BE2C (cell line): ENCODE data around the gene PHACTR1.

Source experiments
- DNase-seq: peaks from one replicate; pipeline ENCODE4 v3.0.0-alpha.2; 2020
- H3K27me3 ChIP-seq: fragments of 250-450 bp; sonication (Bioruptor Pico); 2 replicates; pipeline ENCODE4 v1.5.1; 2020; ENCODE audit warnings: mild to moderate bottlenecking
- H3K36me3 ChIP-seq: fragments of 250-450 bp; sonication (Bioruptor Pico); 2 replicates; pipeline ENCODE4 v1.5.1; 2020; ENCODE audit warnings: mild to moderate bottlenecking
- H3K4me1 ChIP-seq: fragments of 250-450 bp; sonication (Bioruptor Pico); 2 replicates; pipeline ENCODE4 v1.5.1; 2020
- H3K4me3 ChIP-seq: 2 replicates; pipeline ENCODE4 v1.5.1; 2011; ENCODE audit warnings: low read depth, low read length
- H3K9me3 ChIP-seq: fragments of 250-450 bp; sonication (Bioruptor Pico); 2 replicates; pipeline ENCODE4 v1.5.1; 2020
- TF ChIP-seq, protein P1 (sequence below): IDR thresholded peaks from 2 replicates; pipeline ENCODE4 v1.5.1; 2012; ENCODE audit warnings: mild to moderate bottlenecking, low read depth, low read length

Gene PHACTR1

DNA sequence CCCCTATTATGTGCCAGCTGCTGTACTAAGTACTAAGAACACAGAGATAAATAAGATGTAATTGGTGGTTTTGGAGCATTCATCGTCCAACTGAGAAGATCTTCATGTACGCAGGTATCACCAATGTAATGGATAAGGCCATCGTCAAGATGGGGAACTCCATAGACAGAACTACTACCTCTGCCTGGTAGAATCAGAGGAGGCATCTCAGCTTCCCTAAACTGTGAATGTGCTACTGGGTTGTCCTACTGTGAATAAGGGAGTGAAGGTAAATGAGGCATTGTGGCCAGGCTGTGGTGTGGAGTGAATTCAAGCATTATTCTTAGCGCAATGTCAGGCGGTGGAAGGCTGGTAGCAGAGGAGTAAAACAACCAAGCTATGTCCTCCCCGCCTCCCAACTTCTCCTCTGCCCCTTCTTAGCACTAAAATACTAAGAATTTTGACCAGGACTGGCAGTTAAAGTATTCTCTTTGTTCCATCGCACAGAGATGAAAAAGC, 543.6 kb downstream of the PHACTR1 start:
- Histone ChIP-seq H3K36me3 (no peaks in the 10 kb centered on the region), H3K27me3 (no peaks in the 10 kb centered on the region), H3K4me3 (no peak overlapping the region), H3K4me1 (no peaks in the 10 kb centered on the region), H3K9me3 (no peaks in the 10 kb centered on the region)
- TF ChIP-seq, protein P1, sequence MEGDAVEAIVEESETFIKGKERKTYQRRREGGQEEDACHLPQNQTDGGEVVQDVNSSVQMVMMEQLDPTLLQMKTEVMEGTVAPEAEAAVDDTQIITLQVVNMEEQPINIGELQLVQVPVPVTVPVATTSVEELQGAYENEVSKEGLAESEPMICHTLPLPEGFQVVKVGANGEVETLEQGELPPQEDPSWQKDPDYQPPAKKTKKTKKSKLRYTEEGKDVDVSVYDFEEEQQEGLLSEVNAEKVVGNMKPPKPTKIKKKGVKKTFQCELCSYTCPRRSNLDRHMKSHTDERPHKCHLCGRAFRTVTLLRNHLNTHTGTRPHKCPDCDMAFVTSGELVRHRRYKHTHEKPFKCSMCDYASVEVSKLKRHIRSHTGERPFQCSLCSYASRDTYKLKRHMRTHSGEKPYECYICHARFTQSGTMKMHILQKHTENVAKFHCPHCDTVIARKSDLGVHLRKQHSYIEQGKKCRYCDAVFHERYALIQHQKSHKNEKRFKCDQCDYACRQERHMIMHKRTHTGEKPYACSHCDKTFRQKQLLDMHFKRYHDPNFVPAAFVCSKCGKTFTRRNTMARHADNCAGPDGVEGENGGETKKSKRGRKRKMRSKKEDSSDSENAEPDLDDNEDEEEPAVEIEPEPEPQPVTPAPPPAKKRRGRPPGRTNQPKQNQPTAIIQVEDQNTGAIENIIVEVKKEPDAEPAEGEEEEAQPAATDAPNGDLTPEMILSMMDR = no peak
- no peak for DNase-seq

DNA sequence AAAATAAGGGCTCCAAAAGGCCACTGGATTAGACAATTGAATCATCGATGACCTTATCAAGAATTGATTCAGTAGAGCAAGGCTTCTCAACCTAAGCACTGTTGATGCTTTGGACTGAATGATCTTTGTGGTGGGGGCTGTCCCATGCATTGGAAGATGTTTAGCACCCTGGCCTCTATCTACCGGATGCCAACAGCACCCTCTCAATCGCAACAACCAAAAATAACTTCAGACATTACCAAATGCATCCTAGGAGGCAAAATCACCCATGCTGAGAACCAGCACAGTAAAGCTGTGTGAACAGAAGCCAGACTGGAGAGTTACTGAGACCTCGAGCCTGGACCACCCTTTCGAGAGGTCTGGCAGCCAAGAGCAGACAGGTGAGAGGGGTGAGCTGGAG, 544.3 kb downstream of the PHACTR1 start:
- TF ChIP-seq, protein P1 = no peak

DNA sequence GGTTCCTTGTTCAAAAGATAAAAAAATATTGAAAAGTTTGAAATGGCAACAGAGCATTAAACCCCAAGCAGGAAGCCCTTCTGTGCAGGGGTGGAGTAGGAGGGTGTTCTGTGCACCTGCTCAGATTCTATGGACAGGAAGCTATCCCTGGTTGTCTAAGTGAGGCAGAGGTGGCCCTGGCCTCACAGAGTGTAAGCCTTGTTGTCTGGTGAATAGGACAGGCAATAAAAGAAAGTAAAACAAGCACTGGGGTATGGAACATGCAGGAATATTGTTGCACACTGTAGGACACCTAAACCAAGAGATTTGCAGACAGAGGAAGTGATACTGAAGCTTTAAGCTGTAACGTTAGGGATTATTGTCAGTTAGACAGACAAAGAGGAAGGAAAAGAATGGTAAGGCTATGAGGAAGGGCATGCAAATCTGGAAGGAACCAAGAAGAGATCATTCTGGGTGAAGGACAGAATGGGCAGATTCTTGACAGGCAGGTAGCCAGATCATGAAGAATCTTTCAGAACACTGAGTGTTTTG, 545.0 kb downstream of the PHACTR1 start:
- Histone ChIP-seq H3K4me3 (no peak overlapping the region), H3K36me3 (no peaks in the 10 kb centered on the region)

More for the DNA sequence above, 544.3 kb downstream of the PHACTR1 start:
- no peak for DNase-seq
- H3K27me3 ChIP-seq = no peaks in the 10 kb centered on the region
- no peaks in the 10 kb centered on the region for H3K4me1 ChIP-seq
- no peaks in the 10 kb centered on the region for H3K36me3 ChIP-seq
- no peak overlapping the region for H3K4me3 ChIP-seq
- H3K9me3 ChIP-seq = no peaks in the 10 kb centered on the region

DNA sequence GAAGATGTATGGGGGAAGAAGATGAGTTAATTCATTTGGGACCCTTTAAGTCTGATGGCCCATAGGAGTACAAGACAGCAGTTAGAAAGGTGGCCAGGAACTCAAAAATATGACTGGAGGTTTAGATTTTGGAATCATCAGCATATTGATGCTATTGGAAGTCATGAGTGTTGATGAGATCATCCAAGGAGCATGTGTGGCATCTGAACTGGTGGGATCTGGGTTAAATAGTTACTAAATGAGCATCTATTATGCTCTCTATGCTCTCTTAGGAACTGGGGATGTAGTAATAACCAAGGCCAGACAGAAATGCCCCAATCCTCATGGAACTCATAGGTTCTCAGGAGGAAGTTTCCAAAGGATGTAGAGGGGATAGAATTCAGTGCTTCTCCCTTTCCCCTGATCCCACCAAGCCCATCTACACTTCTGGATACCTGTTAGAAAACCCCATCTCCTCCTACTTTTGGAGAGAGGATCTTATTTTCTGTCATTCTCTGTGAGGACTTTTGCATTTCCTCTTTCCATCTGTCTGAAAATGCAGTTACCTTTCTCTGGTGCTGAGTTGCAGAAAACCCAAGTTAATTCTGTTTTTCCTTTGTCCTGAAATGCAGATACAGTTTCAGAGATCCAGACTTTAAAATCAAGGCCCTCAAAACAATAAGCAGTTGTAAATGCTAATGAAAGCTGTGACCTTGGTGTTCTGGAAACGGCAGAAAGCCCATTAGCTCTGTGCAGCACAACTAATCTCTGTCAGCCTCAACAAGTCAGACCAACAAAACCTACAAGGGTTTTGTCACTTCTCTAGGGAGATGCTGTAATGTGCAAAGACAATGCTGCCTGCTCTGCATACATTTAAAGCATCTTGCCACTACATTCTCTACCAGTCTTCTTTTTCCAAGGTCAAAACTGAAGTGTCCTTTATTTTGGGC, 546.0 kb downstream of the PHACTR1 start:
- H3K9me3 ChIP-seq = no peaks in the 10 kb centered on the region
- H3K36me3 ChIP-seq = no peaks in the 10 kb centered on the region
- H3K27me3 ChIP-seq = no peaks in the 10 kb centered on the region
- no peaks in the 10 kb centered on the region for H3K4me1 ChIP-seq
- TF ChIP-seq, protein P1 = no peak
- no peak for DNase-seq
- no peak overlapping the region for H3K4me3 ChIP-seq

More for the DNA sequence above, 545.0 kb downstream of the PHACTR1 start:
- TF ChIP-seq, protein P1 = no peak
- H3K4me1 ChIP-seq = no peaks in the 10 kb centered on the region
- DNase-seq = no peak
- H3K9me3 ChIP-seq = no peaks in the 10 kb centered on the region
- no peaks in the 10 kb centered on the region for H3K27me3 ChIP-seq

DNA sequence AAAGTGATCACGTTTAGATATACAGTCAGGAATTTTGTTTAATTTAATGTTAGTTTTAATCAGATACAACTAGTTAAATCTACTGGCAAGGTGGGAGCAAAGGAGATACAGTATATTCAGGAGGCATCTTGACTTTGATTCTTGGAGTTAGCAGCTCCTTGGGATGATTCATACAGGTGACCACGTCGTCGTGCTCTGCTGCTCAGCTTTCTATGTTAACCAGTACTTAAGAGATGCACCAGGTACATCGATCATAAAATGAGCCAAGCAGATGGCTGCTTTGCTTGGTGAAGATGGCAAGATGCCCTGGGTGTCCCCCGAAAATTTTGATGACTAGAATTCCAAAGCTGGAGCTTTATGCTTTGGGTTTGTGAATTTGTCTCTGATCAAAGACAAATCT, 547.1 kb downstream of the PHACTR1 start:
- H3K27me3 ChIP-seq = no peaks in the 10 kb centered on the region
- no peak for DNase-seq
- no peak overlapping the region for H3K4me3 ChIP-seq
- TF ChIP-seq, protein P1 = no peak
- no peaks in the 10 kb centered on the region for H3K36me3 ChIP-seq
- no peaks in the 10 kb centered on the region for H3K9me3 ChIP-seq
- no peaks in the 10 kb centered on the region for H3K4me1 ChIP-seq
